HG02840 (cell line): ENCODE measurements around the gene FSHR.

ENCODE experiments used
- ATAC-seq: cut with Tn5 transposase; IDR thresholded peaks from one replicate; pipeline ENCODE4 v1.9.1; 2021; ENCODE audit warnings: mild to moderate bottlenecking, moderate library complexity, moderate number of reproducible peaks; ENCODE audit not compliant: unreplicated experiment, low FRiP score

FSHR gene

DNA sequence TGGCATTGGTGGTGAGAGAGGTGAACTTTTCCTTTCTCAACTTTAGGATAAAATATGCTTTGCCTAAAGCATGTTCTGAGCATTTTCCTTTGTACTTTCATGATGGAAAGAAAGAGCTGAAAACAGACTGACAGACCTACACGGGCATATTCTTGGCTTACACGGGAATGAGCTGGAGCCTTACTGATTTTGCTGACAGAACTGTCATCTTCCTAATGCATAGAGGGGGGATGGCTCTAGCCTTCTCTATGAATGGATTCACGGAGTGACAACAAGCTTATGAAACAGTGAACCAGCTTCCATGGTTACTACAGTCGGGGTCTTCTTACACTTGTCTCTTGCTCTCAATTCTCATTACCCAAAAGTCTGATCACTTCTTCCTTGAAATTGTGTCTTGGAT, 32.2 kb downstream of the FSHR start:
- no peak for ATAC-seq

DNA sequence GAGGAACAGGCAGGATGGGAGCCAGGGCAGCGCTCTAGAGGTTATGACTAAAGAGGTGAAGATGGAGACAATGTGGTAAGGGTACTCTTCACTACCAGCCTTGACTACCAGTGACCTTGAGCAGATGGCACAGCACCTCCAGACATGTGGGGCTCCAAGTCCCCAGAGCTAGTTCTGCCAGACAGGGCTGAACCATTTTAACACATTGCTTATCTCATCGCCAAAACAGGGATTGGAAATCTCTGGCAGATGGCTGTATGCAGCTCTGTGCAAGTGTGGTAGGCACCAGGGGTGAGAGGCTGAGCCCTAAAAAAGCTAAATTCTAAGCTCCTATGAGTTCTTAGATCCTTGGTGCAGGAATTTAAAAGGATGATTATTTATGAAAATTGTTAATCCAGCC, 41.3 kb downstream of the FSHR start:
- ATAC-seq, result no peak

DNA sequence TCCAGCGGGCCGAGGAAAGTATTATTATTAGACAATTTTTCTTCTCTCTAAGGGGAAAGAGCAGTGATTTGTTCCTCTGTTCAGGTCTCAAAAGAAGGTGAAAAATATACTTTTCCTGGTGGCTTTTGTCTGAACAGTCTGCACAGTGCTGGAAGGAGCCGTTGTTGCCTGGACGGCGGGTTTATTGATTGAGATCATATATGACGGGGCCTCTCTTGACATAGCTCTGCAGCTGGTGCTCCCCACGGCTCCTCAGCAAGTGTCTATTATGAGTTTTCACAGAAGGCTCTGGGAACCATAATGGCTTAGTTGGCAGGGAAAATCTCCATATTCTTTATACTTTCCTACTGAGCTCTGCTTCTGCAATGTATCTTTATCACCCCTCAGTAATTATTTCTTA, 42.9 kb downstream of the FSHR start:
- ATAC-seq, result no peak

DNA sequence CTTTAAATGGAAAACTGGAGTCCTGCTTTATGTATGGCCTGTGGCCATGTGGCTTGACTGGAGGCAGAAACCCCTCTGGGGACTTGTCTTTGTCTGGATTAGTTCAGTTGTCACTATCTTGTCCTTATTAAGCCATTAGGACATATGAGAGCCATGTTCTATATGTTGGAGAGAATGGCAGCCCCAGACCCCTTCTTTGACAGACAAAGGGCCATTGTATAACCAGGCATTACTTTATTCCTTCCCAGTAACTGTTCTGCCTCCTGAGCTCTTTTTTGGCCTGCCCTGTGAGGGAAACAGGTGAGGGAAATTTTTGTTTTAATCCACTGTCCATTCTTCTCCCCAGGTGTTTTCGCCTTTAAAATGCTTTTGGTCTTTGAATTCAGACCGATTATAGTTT, 43.3 kb downstream of the FSHR start:
- ATAC-seq, result no peak

DNA sequence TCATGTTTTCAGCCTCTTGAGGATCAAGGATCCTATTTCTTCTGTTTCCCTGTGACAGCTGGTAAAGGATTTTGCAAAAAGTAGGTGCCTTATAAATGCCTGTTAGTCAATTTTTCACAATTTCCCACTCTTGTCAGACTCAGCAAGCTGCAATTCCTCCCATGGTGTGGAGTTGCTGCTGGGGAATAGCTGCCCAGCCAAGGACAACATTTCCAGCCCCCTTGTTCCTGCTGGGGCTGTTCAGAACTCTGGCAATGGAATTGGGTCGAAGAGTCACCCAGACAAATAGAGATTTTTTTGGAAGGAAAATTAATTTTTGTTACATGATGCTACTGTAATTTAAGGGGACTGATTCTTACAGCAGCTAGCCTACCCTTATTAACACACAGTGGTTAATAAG, 43.7 kb downstream of the FSHR start:
- no peak for ATAC-seq

DNA sequence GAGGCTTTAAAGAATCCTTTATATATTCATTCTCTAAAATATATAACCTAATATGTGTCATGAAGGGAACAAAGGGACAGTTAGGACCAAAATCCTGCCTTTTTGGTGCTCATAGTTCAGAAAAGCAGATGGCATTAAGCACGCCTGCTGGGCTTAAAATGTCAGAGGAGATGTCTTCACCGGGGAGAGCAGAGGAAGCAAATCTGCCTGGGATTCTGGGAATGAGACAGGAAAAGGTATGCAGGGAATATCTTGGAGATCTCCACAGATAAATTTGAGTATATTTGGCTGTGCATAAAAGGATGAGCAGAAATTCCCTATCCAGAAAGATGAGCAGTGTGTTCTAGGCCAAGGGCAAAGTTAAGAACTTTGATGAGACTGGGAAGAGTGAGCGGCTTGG, 45.5 kb downstream of the FSHR start:
- no peak for ATAC-seq

DNA sequence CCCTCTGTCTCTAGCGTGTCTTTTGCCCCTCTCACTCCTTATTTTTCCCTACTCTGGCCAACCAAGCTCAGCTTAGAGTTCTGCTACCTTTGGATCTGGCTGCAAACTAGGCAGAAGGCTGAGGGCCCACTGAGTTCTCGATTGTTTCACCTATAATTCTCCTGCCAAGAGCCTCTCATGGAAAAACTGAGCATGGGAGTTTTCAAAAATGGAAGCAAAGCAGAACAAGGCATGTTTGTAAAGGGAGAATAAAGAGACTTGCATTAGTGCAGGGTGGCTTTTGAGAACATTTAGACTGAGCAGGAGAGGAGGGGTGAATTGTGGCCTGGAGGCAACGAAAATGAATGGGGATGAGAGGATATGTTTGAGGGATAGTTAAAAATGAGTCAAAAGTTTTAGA, 45.9 kb downstream of the FSHR start:
- no peak for ATAC-seq

DNA sequence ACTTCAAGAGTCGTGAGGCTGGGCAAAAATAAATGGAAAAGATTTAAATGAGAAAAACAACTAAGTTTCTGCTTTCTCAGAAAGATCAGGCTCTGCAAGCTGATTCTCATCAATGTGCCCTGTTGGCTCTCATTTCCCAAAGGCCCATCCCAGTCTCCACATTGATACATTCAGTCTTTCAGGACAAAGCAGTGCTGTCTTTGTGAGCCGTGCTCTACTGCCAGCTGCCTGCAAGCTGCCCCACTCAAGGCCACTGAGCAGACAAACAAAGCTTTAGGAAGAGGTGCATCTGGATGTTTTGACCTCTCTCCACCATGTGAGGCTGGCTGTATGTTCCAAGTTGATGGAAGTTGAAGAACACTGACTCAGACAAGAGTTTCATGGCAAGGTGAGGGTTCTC, 48.8 kb downstream of the FSHR start:
- ATAC-seq, result no peak

DNA sequence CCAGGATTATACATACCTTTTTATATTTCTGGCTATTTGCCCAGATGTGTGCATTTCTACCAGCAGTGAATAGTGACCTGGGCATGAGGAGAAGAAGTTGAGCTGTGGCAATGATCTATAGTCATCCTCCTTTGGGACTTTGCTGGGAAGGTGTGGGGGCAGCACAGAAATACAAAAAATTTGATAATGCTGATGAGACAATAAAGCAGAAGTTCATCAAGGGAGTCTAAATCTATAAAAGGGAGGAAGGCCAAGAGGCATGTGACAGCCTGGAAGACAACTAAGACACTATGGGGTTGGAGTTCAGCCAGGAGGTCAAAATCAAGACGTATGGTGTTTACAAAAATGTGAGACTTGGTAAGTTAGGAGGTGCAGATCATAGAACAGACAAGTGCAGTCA, 52.2 kb downstream of the FSHR start:
- no peak for ATAC-seq

DNA sequence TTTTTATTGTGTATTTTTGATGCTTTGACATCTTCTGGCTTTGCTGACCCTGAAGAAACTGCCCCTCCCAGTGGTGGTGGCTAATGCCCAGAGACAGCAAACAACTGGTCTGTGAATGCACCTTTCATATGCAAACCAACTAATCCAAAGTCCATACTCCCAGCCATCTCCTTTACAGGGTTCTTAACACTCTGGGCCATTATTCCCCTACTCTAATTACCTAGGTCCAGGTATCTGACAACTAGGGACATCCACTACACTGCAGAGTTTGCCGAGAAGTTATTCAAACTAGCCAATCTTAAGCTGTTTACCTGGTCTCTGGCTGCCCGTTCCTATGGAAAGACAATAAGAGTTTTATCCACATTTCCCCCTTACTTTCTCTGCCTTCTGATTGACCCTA, 73.6 kb downstream of the FSHR start:
- ATAC-seq, result no peak

DNA sequence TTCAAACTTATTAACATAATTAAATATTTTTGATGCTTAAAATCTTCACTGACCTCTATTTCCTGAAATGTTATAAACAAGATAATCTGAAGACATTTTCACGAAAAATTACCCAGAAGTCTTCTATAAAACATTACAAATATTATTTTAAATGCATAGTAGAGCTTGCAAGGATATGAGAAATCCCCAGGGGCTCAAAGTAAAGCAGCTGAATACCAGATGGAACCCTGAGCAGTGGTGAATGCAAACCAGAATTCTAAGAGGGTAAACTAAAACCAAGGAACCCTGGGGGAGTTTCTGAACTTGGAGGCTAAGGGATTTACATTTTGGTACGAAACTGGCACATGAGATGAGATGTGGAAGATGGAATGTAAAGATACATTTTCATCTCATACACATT, 83.6 kb downstream of the FSHR start:
- ATAC-seq, result no peak

DNA sequence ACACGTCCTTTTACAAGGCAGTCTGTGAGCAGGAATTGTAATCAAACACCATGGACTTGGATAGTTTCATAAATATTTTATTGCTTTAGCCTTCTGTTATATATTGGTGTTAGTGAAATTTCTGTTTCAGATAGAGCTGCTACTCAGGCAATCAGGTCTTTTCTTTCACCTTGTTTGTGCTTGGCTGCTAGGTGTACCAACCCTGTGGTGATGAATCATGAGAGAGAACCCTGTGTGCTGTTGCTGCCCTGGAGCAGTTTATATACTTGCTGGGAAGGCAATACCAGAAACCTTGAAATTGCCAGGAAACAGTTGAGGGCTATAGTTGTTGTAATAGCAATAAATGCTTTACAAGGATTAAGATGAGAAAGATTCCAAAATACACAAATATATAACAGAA, 84.5 kb downstream of the FSHR start:
- no peak for ATAC-seq

DNA sequence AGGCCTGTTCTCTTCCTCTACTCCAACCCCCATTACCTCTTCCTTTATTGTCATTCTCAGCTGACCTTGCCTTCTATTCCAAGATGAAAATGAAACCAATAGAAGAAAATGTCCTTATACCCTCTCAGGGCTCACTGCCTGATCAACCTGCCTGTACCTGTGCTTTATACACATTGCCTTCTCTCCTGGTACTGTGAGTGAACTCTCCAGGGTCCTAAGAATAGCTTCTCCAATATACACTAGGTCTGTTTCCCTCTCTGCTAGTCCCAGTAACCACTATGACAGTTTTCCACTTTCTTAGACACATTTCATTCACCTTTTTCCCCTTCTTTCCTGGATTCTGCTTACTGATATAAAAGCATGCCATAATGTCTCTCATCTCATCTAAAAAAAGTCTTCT, 85.7 kb downstream of the FSHR start:
- ATAC-seq, result no peak

DNA sequence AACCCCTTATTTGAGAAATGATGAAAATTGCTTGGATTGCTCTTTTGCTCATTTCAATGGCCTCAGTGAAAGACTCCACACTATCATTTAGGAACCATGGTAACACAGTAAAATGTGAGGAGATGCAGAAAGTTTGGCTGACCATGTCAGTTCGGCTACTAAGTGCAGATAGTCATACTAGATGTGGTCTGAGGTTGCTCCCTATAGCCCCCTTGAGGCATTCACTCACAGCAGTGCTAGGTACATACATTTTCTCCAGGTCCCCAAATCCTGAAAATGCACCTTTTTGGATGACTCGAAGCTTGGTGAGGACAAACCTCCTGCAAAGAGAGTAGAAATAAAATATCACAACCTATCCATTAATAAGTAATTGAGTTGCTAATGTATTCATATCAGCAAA, 86.3 kb downstream of the FSHR start:
- ATAC-seq, result no peak

DNA sequence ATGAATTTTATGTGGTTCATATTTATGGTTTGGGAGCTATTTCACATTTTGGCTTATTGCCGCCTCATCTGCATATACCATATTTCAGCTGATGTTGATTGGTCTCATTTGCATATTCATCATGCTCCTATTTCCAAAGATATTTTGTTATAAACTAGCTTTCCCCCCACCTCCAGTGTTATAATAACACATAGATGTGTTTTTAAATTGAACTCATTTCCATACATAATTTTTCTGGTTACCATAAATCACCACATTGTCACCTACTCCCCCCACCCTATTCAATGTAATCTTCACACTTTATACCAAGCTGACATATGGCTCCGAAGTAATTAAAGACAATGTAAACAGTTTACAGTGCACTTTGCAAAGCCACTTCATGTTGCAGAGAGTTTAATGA, 101.2 kb downstream of the FSHR start:
- no peak for ATAC-seq

DNA sequence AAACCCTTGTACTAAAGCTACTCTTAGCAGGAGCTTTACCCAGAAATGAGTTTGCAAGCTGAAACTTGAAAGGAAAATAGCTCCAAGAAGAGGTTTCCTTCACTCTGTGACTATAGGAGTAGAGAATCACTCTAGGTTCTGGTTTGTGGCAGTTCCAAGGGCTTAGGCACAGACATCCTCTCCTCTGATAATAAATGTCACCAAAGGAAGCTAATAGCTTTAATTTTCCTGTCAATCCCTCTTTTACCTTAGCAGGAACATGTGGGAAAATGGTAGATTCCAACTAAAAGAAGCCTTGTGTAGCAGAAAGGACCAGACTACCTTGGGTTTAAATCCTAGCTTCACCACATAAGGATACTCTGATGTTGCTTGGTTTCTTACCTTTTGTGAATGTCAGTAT, 104.0 kb downstream of the FSHR start:
- ATAC-seq, result no peak

DNA sequence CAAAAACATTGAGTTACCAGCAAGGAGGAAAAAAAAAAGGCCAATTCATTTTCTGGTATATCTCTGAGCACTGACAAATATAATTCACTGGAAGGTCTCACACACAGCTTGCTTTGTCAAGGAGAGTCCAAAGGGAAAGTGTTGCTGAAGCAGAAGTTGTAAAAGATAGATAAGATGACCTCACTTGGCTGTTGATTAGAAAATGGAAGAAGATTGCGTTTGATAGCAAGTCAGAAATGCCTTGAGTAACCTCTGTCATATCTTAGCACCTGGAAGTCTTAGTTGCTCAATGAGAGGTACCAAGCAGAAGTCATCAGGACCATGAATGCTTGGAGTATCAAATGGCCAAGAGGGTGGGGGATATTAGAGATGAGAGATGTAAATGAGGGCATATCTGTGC, 105.2 kb downstream of the FSHR start:
- no peak for ATAC-seq

DNA sequence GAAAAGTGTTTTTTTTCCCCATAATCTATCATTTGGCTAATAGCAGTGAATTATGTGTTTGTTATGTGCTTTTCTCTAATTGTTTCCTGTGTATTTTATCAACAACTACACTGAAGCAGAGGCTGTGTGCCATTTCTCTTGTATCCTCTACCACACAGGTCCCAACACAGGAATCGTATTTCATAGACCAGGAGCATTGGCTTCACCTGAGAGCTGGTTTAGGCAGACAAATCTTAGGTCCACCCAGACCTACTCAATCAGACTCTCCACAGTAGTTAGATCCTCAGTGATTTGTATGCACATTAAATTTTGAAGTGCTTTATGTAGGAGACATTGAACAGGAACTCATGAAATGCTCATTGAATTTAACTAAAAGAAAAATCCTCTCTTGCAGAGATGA, 109.2 kb downstream of the FSHR start:
- no peak for ATAC-seq

DNA sequence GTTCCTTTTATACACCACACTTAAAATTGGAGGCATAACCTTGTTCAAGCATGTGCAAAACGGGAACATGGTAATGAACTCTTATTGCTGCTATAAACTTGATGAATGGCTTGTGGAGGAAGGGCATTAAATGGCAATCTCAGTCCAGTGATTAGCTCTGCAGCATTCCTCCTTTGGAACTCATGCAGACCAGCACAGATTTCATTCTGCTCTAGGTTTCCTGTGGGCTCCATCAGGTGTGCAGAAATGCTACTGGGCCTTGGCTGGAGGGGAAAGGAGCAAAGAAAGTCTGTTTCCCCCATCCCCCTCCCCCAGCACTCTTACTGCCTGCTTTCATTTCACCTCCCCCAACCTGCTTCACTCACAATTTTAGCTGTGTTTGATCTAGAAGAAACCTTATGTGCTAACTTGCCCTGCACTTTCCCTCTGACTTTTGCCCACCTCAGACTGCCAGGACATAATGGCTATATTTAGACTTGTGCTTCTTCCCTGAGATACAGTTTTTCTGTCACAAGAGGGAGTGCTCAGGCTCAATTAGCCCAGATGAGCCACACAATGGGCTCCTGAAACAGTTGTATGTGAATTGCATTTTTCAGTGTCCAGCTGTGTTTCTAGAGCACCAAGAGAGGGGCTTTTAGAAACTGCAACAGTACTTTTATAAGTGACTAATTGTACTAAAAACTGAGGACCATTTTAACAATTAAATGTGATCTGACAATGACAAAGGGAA, 109.8 kb downstream of the FSHR start:
- no peak for ATAC-seq

DNA sequence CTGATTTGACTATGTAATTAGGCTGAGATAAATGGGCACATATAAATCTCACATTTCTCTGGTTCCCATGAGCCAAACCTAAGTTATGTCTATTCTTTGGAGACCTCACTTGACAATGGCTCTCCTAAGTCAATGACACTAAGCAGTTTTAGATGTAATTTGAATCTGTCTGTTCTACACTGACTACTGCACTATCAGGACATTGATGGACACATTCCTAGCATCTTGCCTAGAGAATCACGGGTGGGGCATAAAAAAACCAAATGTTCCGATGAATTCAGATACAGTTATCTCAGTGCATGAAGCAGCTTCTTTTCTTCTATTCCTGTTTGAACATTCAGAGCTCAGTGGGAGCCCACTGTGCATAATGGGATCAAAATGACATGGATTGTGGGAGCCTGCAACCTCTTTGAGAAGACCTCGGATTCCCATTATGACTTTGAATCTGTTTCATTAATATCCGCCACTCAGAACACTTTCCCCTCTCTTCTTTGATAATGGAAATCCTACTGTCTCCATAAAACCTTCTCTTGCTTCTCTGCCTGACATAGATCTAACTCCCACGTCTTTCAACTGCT, 110.8 kb downstream of the FSHR start:
- no peak for ATAC-seq

DNA sequence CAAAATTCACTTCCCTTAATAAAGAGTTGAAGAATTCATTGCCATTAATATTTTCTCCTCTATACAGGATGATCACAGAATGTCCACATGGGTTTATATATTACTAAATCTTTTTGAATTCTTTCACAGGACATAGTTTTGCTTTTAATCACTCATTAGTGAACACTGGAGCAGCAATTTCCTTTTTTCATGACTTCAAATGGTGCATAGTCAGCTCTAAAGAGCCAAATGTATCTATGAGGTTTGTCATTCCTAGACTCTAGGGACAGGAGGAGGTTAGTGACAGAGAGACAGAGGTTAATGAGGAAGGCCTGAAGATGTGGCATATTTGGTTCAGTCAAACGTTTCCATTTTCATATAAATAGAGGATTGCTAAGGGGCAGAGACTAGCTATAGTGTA, 111.8 kb downstream of the FSHR start:
- no peak for ATAC-seq

DNA sequence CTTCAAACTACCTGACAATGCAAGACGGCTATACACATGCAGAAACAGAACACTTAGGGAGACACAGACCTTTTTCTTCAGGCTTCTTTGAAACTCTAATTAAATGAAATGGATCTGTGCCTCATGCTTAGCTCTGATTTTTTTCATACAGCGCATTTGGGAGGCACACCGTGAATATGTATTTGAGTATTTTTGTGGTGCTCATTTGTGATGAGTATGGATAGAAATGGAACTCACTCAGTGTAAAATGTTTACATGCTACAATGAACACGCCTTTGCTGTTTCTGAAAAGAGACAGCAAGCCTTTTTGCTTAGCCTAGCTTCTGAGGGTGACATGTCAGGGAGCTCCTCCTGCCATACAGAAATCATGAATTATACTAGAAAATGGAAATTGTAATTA, 113.3 kb downstream of the FSHR start:
- no peak for ATAC-seq

DNA sequence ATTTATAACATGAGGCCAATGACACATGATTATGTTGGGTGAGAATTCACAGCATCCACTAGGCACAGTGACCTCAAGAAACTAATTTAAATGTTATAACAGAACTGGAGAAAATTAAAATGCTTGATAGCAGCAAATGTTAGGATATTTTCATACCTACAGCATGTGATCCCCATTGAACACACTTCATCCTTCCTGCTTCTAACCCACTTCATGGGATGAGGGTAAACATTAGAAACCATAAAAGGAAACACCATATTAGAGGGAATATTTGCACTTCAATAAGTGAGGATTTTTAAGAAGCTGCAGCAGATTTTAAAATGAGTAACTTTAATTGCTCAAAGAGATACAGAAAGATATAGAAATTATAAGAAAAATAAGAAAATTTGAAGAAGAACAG, 117.1 kb downstream of the FSHR start:
- no peak for ATAC-seq
